Ishikawa (cell line): ENCODE data around the gene HSPBAP1.

Source experiments
- CEBPB ChIP-seq: IDR thresholded peaks from 2 replicates; pipeline ENCODE4 v1.6.1; 2012
- CREB1 ChIP-seq: IDR thresholded peaks from 2 replicates; pipeline ENCODE4 v1.6.1; 2012; ENCODE audit warnings: low read depth
- EGR1 ChIP-seq: IDR thresholded peaks from 2 replicates; pipeline ENCODE4 v1.6.1; 2012
- EP300 ChIP-seq: IDR thresholded peaks from 2 replicates; pipeline ENCODE4 v1.6.1; 2012; ENCODE audit warnings: borderline replicate concordance
- FOXM1 ChIP-seq: IDR thresholded peaks from 2 replicates; pipeline ENCODE4 v1.6.1; 2012; ENCODE audit warnings: low read depth, borderline replicate concordance
- NFIC ChIP-seq: IDR thresholded peaks from 2 replicates; pipeline ENCODE4 v1.6.1; 2012
- RAD21 ChIP-seq: IDR thresholded peaks from 2 replicates; pipeline ENCODE4 v1.6.1; 2012; ENCODE audit warnings: low read depth
- TAF1 ChIP-seq: IDR thresholded peaks from 2 replicates; pipeline ENCODE4 v1.6.1; 2012; ENCODE audit warnings: low read depth, mild to moderate bottlenecking
- TCF12 ChIP-seq: IDR thresholded peaks from 2 replicates; pipeline ENCODE4 v1.6.1; 2012; ENCODE audit warnings: low read depth
- TEAD4 ChIP-seq: IDR thresholded peaks from 2 replicates; pipeline ENCODE4 v1.6.1; 2012
- YY1 ChIP-seq: IDR thresholded peaks from 2 replicates; pipeline ENCODE4 v1.6.1; 2012; ENCODE audit warnings: low read depth
- ZBTB7A ChIP-seq: IDR thresholded peaks from 2 replicates; pipeline ENCODE4 v1.6.1; 2012; ENCODE audit warnings: low read depth
- TF ChIP-seq, protein P1 (sequence below): IDR thresholded peaks from 2 replicates; pipeline ENCODE4 v1.6.1; 2012
- TF ChIP-seq, protein P2 (sequence below): IDR thresholded peaks from 2 replicates; pipeline ENCODE4 v1.6.1; 2012; ENCODE audit warnings: low read depth, mild to moderate bottlenecking
- TF ChIP-seq, protein P3 (sequence below): IDR thresholded peaks from 2 replicates; pipeline ENCODE4 v1.6.1; 2012

The HSPBAP1 gene

DNA sequence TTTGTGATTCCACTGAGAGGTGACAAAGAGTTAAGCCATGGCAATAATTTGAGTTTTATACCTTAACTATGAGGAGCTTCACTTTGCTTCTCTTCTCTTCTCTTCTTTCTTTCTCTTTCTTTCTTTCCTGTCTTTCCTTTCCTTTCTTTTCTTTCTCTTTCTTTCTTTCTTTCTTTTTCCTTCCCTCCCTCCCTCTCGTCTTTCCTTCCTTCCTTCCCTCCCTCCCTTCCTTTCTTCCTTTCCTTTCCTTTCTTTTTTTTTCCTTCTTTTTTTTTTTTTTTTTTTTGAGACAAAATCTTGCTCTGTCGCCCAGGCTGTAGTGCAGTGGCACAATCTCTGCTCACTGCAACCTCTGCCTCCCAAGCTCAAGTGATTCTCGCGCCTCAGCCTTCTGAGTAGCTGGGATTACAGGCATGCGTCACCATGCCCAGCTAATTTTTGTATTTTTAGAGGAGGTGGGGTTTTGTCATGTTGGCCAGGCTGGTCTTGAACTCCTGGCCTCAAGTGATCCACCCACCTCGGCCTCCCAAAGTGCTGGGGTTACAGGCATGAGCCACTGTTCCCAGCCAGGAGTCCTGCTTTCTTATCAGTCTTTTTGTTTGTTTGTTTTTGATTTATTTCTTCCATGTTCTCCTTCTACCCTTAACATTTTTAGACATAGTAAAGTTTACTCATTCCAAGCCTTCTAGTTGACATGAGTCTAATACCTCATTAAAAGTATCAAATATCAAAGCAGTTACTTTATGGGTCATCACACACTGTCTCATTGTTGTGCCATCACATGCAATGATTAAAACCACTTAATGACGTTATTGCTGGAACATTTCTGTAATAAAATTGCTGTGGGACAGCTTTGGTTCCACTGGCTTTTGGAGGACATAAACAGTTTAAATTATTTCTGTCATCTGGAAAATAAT lies 31.1 kb upstream of the HSPBAP1 start:
- TF ChIP-seq EGR1, result no peak
- TF ChIP-seq YY1, result no peak
- TF ChIP-seq RAD21, result no peak
- no peak for TF ChIP-seq ZBTB7A
- no peak for TF ChIP-seq TEAD4
- TF ChIP-seq EP300, result no peak
- no peak for TF ChIP-seq TCF12
- TF ChIP-seq, protein P1, sequence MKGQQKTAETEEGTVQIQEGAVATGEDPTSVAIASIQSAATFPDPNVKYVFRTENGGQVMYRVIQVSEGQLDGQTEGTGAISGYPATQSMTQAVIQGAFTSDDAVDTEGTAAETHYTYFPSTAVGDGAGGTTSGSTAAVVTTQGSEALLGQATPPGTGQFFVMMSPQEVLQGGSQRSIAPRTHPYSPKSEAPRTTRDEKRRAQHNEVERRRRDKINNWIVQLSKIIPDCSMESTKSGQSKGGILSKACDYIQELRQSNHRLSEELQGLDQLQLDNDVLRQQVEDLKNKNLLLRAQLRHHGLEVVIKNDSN, result no peak
- TF ChIP-seq CREB1, result no peak
- no peak for TF ChIP-seq CEBPB
- TF ChIP-seq, protein P2, sequence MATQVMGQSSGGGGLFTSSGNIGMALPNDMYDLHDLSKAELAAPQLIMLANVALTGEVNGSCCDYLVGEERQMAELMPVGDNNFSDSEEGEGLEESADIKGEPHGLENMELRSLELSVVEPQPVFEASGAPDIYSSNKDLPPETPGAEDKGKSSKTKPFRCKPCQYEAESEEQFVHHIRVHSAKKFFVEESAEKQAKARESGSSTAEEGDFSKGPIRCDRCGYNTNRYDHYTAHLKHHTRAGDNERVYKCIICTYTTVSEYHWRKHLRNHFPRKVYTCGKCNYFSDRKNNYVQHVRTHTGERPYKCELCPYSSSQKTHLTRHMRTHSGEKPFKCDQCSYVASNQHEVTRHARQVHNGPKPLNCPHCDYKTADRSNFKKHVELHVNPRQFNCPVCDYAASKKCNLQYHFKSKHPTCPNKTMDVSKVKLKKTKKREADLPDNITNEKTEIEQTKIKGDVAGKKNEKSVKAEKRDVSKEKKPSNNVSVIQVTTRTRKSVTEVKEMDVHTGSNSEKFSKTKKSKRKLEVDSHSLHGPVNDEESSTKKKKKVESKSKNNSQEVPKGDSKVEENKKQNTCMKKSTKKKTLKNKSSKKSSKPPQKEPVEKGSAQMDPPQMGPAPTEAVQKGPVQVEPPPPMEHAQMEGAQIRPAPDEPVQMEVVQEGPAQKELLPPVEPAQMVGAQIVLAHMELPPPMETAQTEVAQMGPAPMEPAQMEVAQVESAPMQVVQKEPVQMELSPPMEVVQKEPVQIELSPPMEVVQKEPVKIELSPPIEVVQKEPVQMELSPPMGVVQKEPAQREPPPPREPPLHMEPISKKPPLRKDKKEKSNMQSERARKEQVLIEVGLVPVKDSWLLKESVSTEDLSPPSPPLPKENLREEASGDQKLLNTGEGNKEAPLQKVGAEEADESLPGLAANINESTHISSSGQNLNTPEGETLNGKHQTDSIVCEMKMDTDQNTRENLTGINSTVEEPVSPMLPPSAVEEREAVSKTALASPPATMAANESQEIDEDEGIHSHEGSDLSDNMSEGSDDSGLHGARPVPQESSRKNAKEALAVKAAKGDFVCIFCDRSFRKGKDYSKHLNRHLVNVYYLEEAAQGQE, result no peak
- no peak for TF ChIP-seq TAF1
- TF ChIP-seq FOXM1, result no peak
- TF ChIP-seq, protein P3, sequence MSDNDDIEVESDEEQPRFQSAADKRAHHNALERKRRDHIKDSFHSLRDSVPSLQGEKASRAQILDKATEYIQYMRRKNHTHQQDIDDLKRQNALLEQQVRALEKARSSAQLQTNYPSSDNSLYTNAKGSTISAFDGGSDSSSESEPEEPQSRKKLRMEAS, result no peak
- no peak for TF ChIP-seq NFIC

DNA sequence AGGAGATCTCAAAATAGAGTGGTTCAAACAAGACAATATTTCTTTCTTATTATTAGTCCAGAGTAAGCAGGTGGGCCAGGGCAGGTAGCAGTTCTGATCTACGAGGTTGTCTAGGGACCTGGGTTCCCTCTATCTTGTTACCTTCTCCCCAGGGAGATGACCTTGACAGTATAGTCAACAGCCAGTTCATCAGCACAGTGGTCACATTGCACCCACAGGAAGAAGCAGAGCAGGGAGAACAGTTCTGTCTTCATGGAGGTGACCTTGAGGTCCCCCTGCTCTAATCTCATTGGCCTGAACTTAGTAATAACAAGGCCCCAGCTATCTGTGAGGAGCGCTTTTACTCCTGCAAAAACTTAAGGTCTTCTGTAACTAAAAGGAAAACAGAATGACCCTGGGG lies 23.0 kb upstream of the HSPBAP1 start:
- no peak for TF ChIP-seq EGR1
- no peak for TF ChIP-seq YY1
- TF ChIP-seq TCF12, result no peak
- TF ChIP-seq TAF1, result no peak
- TF ChIP-seq FOXM1, result no peak
- no peak for TF ChIP-seq ZBTB7A
- TF ChIP-seq RAD21, result no peak
- TF ChIP-seq, protein P1, result no peak
- TF ChIP-seq EP300, result no peak
- TF ChIP-seq NFIC, result no peak
- no peak for TF ChIP-seq TEAD4
- no peak for TF ChIP-seq CREB1
- TF ChIP-seq CEBPB, result no peak
- TF ChIP-seq, protein P2, result no peak
- TF ChIP-seq, protein P3, result no peak

DNA sequence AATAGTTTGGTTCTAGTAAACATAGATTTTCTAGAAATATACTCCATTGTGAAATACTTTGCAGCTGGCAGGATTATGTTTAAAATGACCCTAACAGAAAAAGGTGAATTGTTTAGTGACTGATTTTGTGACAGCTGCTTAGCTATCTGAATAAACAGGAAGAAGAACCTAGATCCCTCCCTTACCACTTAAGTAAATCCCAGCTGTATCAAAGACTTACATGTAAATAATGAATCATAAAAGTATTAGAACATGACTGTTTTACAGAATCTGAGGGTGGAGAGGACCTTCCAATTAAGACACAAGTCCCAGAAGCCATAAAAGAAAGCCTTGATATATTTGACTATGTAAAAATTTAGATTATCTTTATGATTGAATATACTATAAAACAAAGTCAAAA lies 17.1 kb upstream of the HSPBAP1 start:
- TF ChIP-seq TAF1 (no peak), ZBTB7A (no peak), TCF12 (no peak), CREB1 (no peak), CEBPB (no peak), EGR1 (no peak), TEAD4 (no peak), EP300 (no peak), NFIC (no peak), YY1 (no peak), FOXM1 (no peak), RAD21 (no peak)
- TF ChIP-seq, protein P2, result no peak
- TF ChIP-seq, protein P3, result no peak
- TF ChIP-seq, protein P1, result no peak
